Prostate gland (tissue), 2 donors: Measurements from ENCODE around the gene TNPO3.

Experiments
- POLR2A ChIP-seq: fragments of 450-650 bp; IDR thresholded peaks from one replicate; pipeline ENCODE4 v1.6.1; 2016; ENCODE audit warnings: antibody characterized with exemption, mild to moderate bottlenecking
- TF ChIP-seq, protein P1 (sequence below), 4 experiments: fragments of 200-600 bp in 2 of 4; fragments of 450-650 bp in 2 of 4; sonication (generic) in 2 of 4; IDR thresholded peaks; 1 replicate in 3 of 4; 2 replicates in 1 of 4; pipeline ENCODE4 v1.5.1; 2016 to 2019; ENCODE audit warnings: antibody characterized with exemption in 4 of 4, mild to moderate bottlenecking in 2 of 4, moderate library complexity in 2 of 4

DNA sequence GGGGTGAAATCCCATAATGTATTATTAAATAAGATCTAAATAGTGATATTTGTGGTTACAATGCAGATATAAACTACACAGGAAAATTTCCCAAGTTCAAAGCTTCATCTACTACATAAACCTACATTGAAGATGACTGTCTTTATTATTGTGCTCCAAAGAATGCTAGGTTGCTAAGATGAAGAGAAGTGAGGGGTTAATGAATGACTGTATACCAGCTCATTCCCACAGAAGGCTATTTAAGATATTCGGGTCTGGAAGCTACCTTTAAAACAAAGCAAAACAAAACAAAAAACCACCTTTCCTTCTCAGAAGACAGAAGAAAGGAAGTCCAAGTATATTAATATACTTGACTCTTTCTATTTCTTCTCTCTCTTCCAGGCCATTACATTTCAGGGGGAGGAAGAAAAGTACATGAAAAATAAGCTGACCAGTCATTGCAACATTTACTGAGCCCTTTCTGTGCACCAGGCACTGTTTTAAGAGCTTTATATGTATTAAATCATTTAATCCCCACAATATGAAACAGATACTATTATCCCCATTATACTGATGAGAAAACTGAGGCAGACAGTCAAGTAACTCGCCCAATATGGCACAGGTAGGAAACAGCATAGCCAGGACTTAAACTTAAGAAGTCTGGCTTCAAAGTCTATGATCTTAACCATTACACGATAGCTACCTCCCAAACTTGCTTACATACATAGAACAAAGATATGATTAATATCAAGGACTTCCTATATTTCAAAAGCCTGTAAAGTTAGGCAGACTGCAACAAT is 48.1 kb downstream of the TNPO3 start:
- no peak for TF ChIP-seq POLR2A
- TF ChIP-seq, protein P1, sequence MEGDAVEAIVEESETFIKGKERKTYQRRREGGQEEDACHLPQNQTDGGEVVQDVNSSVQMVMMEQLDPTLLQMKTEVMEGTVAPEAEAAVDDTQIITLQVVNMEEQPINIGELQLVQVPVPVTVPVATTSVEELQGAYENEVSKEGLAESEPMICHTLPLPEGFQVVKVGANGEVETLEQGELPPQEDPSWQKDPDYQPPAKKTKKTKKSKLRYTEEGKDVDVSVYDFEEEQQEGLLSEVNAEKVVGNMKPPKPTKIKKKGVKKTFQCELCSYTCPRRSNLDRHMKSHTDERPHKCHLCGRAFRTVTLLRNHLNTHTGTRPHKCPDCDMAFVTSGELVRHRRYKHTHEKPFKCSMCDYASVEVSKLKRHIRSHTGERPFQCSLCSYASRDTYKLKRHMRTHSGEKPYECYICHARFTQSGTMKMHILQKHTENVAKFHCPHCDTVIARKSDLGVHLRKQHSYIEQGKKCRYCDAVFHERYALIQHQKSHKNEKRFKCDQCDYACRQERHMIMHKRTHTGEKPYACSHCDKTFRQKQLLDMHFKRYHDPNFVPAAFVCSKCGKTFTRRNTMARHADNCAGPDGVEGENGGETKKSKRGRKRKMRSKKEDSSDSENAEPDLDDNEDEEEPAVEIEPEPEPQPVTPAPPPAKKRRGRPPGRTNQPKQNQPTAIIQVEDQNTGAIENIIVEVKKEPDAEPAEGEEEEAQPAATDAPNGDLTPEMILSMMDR (IDR thresholded peaks at IDR 0.05) = no peak
